ENCODE measurements around the gene SAPCD2.

DNA sequence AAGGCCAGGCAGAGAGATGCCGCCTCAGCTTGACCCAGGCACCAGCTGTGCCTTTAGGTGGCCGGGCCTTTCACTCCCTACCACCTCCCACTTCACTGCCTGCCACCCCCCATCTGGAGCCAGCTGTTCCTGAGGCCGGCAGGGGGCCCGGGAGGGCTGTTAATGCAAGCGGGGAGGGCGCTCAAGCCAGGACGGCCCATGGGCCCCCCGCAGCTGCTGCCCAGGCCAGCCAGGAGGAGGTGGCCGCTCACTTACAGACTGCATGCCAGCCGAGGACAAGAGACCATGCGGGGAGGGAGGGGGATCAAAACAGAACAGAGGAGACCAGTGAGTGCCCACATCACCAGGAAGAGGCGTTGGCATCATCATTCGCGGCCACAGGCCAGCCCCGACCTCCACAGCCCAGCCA, 46.8 kb downstream of the SAPCD2 start:
- TF ChIP-seq, protein P1, sequence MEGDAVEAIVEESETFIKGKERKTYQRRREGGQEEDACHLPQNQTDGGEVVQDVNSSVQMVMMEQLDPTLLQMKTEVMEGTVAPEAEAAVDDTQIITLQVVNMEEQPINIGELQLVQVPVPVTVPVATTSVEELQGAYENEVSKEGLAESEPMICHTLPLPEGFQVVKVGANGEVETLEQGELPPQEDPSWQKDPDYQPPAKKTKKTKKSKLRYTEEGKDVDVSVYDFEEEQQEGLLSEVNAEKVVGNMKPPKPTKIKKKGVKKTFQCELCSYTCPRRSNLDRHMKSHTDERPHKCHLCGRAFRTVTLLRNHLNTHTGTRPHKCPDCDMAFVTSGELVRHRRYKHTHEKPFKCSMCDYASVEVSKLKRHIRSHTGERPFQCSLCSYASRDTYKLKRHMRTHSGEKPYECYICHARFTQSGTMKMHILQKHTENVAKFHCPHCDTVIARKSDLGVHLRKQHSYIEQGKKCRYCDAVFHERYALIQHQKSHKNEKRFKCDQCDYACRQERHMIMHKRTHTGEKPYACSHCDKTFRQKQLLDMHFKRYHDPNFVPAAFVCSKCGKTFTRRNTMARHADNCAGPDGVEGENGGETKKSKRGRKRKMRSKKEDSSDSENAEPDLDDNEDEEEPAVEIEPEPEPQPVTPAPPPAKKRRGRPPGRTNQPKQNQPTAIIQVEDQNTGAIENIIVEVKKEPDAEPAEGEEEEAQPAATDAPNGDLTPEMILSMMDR (IDR thresholded peaks at IDR 0.05), result no peak
- TF ChIP-seq POLR2A (IDR thresholded peaks at IDR 0.05), result no peak
